ENCODE data around the gene EMD.

GRCh38 chrX:154355776-154356140 is 23.3 kb upstream of the EMD start:
- TF ChIP-seq CTCF (IDR thresholded peaks at IDR 0.05) (no peak), EZH2 (IDR thresholded peaks at IDR 0.05; ENCODE audit: borderline replicate concordance, insufficient read depth, low read depth, low read length, poor library complexity, severe bottlenecking) (no peak)

All from B cell (primary cell).